ENCODE results near the gene F2. TPM values are rescaled to one million over a fixed set of nuclear protein-coding genes. Genes with fewer than 3 reads are reported as not detected.
A peak's percentile ranks its signal among the peaks of the same experiment; 100 is the strongest.

The F2 gene
- total and polyA plus RNA-seq, 2 of the 13 experiments (the other 11 are each of a cell fraction or from before 2014, with no cell fraction given) = 330 to 801 TPM

- no peak overlapping the region for H3K4me3 ChIP-seq (replicated peaks in 1 of 3; ENCODE audit: insufficient read depth in 1 of 3, low read depth in 2 of 3, low read length in 3 of 3)
- H3K4me1 ChIP-seq (ENCODE audit: insufficient read depth, low read length) = peaks cover 78% of the 10 kb centered on the region
- no peak overlapping the region for H3K27ac ChIP-seq (ENCODE audit: extremely low read length, insufficient read depth, low read length)
- intact Hi-C loops (cut with micrococcal nuclease; ENCODE audit: unreplicated experiment) (no loop called here), in situ Hi-C loops (cut with HindIII; ENCODE audit: extremely low pct_ligation_motif_present, low pct_unique_long_range_greater_than_20kb) (no loop called here)
- BruUV-seq (replicated peaks) = no TSS peak
- WGBS (ENCODE audit: low lambda C conversion rate) = 67% methylated on average over 1 of the region's 1 CpG
- ChIA-PET POLR2A (interaction anchor here (1.1 to 11.5 kb wide), 3 partner anchors 20 to 29 kb away, joined by 3 to 272 read pairs (median 3); partner anchors contain the start of gene F2), CTCF (ENCODE audit: low intra/inter-chr PET ratio, low total read pairs) (no interaction called here)
- FAIRE-seq (no peak), DNase-seq (ENCODE audit: low spot score) (no peak), ATAC-seq (no peak)
- H3K9ac ChIP-seq (ENCODE audit: insufficient read depth, low read depth, low read length) = peak overlapping the region; percentile 4; the same call in 1 of the 2 replicates
- peak overlapping the region; percentile 67 for H3K4me2 ChIP-seq (ENCODE audit: low read depth, low read length)
- peaks cover 44% of the 10 kb centered on the region for H3K79me2 ChIP-seq (ENCODE audit: insufficient read depth, low read length)
- H4K20me1 ChIP-seq (ENCODE audit: insufficient read depth, low read length) = no peaks in the 10 kb centered on the region
- no peaks in the 10 kb centered on the region; a peak in 1 of 5 replicates for H3K27me3 ChIP-seq (ENCODE audit: control insufficient read depth in 1 of 2, insufficient read depth in 2 of 2, low read length in 2 of 2)
- no peak overlapping the region for H2AFZ ChIP-seq (ENCODE audit: low read length)
- H3K9me3 ChIP-seq (ENCODE audit: low read length) = no peaks in the 10 kb centered on the region
- H3K36me3 ChIP-seq (replicated peaks in 1 of 2; ENCODE audit: control insufficient read depth in 1 of 2, insufficient read depth in 2 of 2, low read length in 2 of 2) = peaks cover 10 to 24% of the 10 kb centered on the region in 2 experiments
- TF ChIP-seq MNT (IDR thresholded peaks at IDR 0.05) (no peak), MEIS2 (CRISPR knock-in tag; IDR thresholded peaks at IDR 0.05) (no peak), ZNF512 (CRISPR knock-in tag; IDR thresholded peaks at IDR 0.05) (no peak), ZBTB38 (CRISPR knock-in tag; IDR thresholded peaks at IDR 0.05) (no peak), SKI (IDR thresholded peaks at IDR 0.05; ENCODE audit: partially characterized antibody) (no peak), GZF1 (CRISPR knock-in tag; IDR thresholded peaks at IDR 0.05) (no peak), SMARCC2 (IDR thresholded peaks at IDR 0.05) (no peak), ZC3H13 (CRISPR knock-in tag; IDR thresholded peaks at IDR 0.05) (no peak), ZNF605 (CRISPR knock-in tag; IDR thresholded peaks at IDR 0.05) (no peak), ZNF296 (CRISPR knock-in tag; conservative IDR thresholded peaks at IDR 0.05) (no peak), TBX3 (IDR thresholded peaks at IDR 0.05; ENCODE audit: borderline replicate concordance) (no peak), REPIN1 (CRISPR knock-in tag; IDR thresholded peaks at IDR 0.05; ENCODE audit: borderline replicate concordance, low read depth) (no peak), ZBTB33 (CRISPR knock-in tag; IDR thresholded peaks at IDR 0.05) (no peak), MATR3 (CRISPR knock-in tag; IDR thresholded peaks at IDR 0.05) (no peak), RARA (CRISPR knock-in tag; IDR thresholded peaks at IDR 0.05) (peak; percentile 67), GRHL1 (CRISPR knock-in tag; conservative IDR thresholded peaks at IDR 0.05) (no peak), RFXAP (CRISPR knock-in tag; IDR thresholded peaks at IDR 0.05; ENCODE audit: borderline replicate concordance) (no peak)
Measured at GRCh38 chr11:46698597-46698996, 20.4 kb upstream of the F2 start.
